DMS53 treated with DMSO at 0.1 percent for 48 hours (cell line): ENCODE measurements around the gene CPB2.

Source experiments
- DNase-seq: peaks from one replicate; lab custom pipeline; 2025; ENCODE audit not compliant: unreplicated experiment; lab: John Stamatoyannopoulos, UW

Gene CPB2

GRCh38 chr13:46104868-46105267, at the start of gene CPB2:
CPB2 (minus strand) TSS chr13:46105033; CDS start chr13:46105009, 24 bp downstream.
- DNase-seq, result no peak

- DNase-seq, result no peak
Measured at GRCh38 chr13:46154136-46154801, 49.4 kb upstream of the CPB2 start.

- DNase-seq, result no peak
Measured at GRCh38 chr13:46152627-46153328, 47.9 kb upstream of the CPB2 start.

GRCh38 chr13:46150134-46150693, 45.4 kb upstream of the CPB2 start:
- no peak for DNase-seq

GRCh38 chr13:46149272-46150133, 44.7 kb upstream of the CPB2 start:
- no peak for DNase-seq

- DNase-seq, result peak; percentile 30
Measured at GRCh38 chr13:46146898-46147297, 42.1 kb upstream of the CPB2 start.

- DNase-seq, result no peak
Measured at GRCh38 chr13:46145950-46146349, 41.1 kb upstream of the CPB2 start.

- DNase-seq, result no peak
Measured at GRCh38 chr13:46145135-46145534, 40.3 kb upstream of the CPB2 start.

- DNase-seq, result peak; percentile 82
Measured at GRCh38 chr13:46143184-46143701, 38.4 kb upstream of the CPB2 start.

- peak; percentile 62 for DNase-seq
Measured at GRCh38 chr13:46142776-46143175, 37.9 kb upstream of the CPB2 start.

- DNase-seq, result no peak
Measured at GRCh38 chr13:46140044-46140443, 35.2 kb upstream of the CPB2 start.

GRCh38 chr13:46137627-46138317, 32.9 kb upstream of the CPB2 start:
- no peak for DNase-seq

GRCh38 chr13:46136688-46137087, 31.9 kb upstream of the CPB2 start:
- DNase-seq, result no peak

- peak; percentile 94 for DNase-seq
Measured at GRCh38 chr13:46134961-46135522, 30.2 kb upstream of the CPB2 start.

- DNase-seq, result no peak
Measured at GRCh38 chr13:46134494-46134893, 29.7 kb upstream of the CPB2 start.

GRCh38 chr13:46132109-46132508, 27.3 kb upstream of the CPB2 start:
- DNase-seq, result no peak

GRCh38 chr13:46131705-46132104, 26.9 kb upstream of the CPB2 start:
- no peak for DNase-seq

- DNase-seq, result no peak
Measured at GRCh38 chr13:46129955-46130618, 25.3 kb upstream of the CPB2 start.

GRCh38 chr13:46129124-46129523, 24.3 kb upstream of the CPB2 start:
- DNase-seq, result no peak
